Measurements from ENCODE around the gene UBE2O.

GRCh38 chr17:76472258-76472645 lies 19.3 kb upstream of the UBE2O start:
- TF ChIP-seq CTCF (conservative IDR thresholded peaks at IDR 0.05; ENCODE audit: low read depth, low read length) (no peak), EZH2phosphoT487 (IDR thresholded peaks at IDR 0.05; ENCODE audit: borderline replicate concordance, low read length) (no peak), EZH2 (IDR thresholded peaks at IDR 0.05; ENCODE audit: low read length, unreplicated experiment) (no peak)

All from PC-3 (cell line).